NCI-H526 (cell line): ENCODE measurements around the gene ZSCAN10.

Experiments
- DNase-seq, 2 experiments: peaks; one replicate each; lab custom pipeline; 2025; lab: John Stamatoyannopoulos, UW

Gene ZSCAN10

DNA sequence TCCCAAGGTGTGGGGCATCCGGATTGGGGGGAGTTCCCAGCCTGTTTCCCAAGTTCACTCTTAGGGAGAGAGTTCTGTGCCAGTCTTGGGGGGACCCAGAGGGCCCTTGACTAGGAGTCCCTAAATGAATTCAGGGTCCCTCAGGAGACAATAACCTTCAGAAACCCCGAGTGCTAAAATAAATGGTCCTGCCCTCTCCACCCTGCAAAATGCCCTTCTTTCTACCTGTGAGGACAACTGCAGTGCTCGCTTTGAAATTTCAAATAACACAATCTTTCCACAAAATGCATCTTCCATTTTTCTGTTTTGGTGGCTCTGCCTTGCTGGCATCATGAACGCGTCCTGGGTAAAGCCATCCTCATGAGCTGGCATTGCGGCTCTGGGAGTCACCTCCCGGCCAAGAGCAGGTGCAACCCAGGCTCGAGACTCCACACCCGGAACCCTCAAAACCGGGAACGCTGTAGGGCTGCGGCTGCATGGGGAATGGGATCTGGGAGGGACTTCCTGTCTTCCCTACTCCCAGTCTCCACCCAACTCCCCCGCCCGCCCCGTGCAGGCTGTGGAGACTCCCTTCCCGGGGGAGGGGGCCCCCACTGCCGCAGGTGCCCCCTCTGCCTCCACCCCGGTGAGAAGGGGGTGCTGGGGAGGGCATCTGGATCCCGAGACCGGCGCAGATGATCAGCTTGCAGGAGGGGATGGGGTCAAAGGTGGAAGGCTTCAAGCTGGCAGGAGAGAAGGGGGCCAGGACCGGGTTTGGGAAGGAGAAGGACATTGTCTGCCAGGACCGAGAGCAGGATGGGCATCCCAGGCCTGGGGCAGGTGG is 13.2 kb upstream of the ZSCAN10 start, which contains the start of gene ZNF205:
Gene ZNF205, plus strand, starts transcription at position 529 of the 823 bp plus-strand sequence. CDS start 845 bp downstream, outside the sequence.
- peak; percentile 49 to 88 for DNase-seq

DNA sequence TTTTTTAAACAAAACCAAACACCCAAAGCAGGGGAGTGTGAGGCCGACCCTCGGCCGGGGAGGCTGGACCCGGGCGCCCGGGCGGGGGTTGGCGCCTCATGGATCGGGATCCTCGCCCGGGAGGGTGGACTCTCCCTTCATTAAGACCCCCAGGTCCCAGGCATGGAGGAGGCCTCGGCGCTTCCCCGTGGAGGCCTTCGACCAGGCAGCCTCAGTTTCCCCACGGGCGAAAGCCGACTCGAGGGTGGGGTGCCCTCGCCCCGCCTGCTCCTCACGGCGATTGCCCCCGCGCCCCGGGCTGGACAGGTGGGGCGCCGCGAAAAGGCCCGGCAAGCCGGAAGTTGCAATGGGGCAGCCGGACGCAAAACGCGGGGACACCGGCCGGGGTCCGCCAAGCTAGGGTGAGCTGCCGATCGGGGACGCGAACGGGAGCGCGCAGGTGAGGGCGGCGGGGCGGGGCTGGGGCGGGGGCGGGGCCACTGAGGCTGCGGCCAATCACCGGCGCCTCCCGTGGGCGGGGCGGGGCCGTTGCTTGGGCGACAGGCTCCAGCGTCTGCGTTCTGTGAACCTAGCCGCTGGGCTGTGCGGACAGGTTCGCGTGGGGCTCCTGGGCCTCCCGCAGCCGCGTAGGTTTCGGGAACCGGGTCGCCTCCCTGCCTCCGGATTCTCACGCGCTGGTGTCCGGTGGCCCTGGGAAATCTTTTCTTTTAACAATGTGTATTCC is 7.3 kb upstream of the ZSCAN10 start:
- DNase-seq: peak; percentile 53 to 92

DNA sequence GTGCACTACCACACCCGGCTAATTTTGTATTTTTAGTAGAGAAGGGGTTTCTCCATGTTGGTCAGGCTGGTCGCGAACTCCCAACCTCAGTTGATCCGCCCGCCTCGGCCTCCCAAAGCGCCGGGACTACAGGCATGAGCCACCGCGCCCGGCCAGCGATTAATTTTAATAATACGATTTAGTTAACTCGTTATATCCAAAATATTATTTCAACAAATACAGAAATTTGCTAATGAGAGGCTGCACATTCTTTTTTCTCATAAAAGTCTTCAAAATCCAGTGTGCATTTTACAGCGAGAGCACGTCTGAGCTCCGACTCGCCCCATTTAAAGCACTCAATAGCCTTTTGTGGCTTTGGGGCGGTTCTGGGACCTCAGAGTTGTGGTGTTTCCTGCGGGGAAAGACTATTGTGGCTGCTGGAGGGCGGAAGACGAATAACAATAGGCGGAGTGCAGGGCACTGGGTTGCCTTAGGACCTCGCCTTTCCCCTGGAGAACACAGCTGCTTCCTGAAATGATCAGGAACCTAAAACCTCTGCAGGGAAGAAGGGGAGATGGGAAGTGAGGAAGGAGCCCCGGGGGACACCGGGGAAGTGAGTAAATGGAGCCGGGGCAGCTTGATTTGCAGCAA is 2.9 kb upstream of the ZSCAN10 start:
- no peak for DNase-seq

DNA sequence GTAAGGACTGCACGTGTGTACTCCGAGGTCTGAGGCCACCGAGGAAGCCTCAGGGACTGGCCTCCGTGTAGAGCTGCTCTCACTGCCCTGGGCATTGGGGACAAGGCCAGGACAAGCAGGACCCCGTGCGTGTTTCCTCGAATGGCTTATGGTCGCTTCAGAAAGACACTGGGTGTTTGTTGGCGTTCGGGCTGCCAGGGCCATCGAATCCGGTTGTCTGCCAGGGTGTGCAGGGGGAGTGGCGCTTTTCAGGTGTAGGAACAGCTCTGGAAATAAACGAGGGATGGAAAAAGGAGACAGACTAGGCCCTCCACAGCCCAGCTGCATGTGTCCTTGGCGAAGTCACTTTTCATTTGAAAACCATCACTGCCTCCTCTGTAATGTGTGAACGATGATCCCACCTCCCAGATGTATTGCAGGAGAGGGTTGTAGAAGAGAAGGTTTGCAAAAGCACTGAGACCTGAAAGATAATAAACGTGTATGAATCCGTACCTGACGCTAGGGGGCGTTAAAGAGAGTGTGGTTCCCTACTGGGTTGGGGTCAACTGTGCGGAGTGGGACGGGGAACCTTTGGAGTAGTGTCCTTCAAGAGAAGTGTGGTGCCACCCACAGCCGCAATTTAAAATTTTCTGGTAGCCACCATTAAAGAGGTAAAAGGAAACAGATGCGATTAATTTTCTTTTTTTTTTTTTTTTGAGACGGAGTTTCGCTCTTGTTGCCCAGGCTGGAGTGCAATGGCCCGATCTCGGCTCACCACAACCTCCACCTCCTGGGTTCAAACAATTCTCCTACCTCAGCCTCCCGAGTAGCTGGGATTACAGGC is 2.1 kb upstream of the ZSCAN10 start:
- peak in 1 of 2 experiments; percentile 23 for DNase-seq

DNA sequence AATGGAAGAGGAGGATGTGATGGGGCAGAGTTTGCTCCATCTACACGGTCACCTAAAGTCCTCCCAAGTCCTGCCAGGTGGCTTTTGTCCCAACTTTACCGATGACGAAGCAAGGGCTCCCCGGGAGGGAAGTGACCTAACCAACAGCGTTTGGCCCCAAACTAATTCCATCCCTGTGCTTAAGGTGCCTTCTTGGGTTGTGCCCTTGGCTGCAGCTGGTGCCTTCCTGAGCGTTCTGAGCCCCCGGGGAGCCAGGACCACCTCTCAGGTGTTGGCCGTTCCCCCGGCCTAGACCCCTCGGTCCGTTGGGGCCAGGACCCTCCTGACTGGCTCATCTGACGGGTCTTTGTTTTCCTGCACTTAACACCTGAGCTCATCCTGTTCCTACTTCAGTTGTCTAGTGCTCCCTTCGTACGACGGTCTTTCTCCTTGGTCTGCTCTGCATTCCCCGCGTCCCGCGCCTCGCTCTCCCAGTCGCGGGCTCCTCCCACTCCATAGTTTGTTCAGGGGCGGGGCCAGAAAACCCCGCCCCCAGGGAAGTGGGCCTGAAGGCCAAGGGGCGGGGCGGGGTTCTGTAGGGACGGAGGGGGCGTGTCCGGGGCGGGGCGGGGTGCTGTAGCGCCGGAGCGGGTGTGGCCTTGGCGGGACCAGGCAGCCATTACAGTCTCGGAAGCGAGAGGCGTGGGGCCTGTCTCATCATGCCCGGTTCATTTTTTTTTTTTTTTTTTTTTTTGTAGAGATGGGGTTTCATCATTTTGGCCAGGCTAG is 822 bp upstream of the ZSCAN10 start:
- peak; percentile 52 to 94 for DNase-seq

DNA sequence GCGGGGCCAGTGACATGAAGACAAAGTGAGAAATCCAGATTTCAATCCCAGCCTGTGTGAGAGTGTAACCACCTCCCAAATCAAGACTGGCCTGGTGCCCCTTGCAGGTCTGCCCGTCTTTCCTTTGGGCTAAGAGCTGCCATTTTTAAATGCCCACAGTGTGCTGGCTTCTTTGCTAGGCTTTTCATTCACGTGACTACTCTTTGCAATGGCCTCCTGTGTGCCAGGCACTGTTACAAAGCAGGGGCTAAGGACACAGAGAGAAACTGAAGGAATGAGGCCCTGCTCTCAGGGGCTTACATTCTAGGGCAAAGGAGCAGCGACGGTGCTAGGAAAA is 269 bp upstream of the ZSCAN10 start:
- DNase-seq: no peak

DNA sequence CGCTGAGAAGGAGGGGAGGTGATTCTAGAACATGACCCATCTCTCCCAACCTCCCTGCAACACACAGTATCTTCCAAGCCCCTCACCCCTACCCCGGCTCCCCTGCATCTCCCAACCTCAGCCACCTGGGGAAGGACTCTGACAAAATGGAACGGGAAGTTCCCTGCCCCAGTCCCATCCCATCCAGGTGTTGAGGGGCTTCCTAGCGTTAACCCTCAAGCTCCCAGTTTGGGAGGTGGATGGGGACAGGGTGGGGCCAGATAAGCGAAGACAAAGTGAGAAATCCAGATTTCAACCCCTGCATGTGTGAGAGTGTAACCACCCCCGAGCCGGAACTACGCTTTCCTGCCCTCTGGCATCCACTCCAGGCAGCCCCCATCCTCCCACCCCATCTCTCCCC is 1.8 kb downstream of the ZSCAN10 start:
- no peak for DNase-seq

DNA sequence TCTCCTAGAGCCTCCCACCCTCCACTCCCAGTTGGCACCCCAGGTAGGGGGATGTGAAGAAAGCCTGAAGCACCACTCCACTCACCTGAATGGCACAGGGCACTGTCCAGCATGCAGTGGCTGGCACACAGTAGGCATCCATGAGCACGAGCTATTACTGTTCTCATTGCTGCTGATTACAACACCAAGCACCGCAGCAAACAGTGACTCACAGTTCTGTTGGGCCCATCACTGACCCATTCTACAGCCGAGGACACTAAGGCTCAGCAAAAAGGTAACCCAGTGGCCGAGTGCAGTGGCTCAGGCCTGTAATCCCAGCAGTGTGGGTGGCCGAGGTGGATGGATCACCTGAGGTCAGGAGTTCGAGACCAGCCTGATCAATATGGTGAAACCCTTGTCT is 2.7 kb downstream of the ZSCAN10 start:
- DNase-seq: no peak

DNA sequence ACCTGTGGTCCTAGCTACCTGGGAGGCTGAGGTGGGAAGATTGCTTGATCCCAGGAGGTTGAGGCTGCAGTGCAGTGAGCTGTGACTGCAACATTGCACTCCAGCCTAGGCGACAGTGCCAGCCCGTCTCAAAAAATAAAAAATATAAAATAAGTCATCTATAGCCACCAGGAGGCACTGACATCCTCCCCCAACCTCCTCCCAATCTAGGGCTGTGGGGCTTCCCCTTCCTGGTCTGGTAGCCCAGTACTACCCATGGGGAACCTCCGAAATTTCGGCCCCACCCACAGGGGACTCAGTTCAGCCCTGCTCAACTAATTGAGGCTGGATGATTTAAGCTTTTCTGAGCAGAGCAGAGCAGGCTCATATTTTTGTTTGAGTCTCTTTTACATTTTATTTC is 3.2 kb downstream of the ZSCAN10 start:
- DNase-seq: no peak

DNA sequence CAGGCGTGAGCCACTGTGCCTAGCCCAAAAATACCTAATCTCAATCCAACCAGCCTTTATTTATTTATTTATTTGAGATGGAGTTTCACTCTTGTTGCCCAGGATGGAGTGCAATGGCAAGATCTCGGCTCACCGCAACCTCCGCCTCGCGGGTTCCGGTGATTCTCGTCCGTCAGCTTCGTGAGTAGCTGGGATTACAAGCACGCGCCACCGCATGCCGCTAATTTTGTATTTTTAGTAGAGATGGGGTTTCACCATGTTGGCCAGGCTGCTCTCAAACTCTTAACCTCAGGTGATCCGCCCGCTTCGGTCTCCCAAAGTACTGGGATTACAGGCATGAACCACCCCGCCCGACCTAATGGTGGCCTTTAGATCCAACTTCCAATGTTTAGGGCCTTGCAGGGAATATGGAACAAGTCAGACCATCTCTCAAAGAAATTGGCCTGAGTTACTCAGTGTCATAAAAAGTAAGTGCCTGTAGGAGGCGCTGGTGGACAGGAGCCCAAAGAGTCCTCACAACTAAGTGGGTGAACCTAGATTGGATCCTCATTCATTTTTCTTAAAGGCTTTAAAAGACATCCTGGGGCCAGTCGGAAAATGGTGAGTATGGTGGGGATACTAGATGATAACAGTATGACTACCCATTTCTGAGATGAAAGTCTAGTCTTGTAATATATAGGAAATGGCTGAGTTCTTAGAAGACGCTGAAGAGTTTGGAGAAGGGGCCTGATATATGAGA is 4.6 kb downstream of the ZSCAN10 start:
- peak in 1 of 2 experiments; percentile 36 for DNase-seq

DNA sequence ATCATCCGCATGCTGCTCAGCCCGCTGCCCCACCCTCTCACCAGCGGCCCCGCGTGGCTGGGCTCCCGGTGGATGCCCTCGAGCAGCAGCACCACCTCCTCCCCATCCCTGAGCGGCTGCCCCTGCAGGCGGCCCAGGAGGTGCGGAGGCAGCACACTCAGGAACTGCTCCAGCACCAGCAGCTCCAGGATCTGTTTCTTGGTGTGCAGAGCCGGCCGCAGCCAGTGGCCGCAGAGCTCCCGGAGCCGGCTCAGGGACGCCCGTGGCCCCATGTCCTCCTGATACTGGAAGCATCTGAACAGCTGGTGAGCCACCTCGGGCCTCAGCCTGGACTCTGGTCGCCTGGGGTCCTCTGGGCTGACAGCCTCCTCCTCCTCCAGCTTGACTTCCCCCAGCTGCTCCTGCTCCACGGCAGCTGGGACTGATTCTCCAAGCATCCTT is 6.6 kb downstream of the ZSCAN10 start:
- DNase-seq: no peak

DNA sequence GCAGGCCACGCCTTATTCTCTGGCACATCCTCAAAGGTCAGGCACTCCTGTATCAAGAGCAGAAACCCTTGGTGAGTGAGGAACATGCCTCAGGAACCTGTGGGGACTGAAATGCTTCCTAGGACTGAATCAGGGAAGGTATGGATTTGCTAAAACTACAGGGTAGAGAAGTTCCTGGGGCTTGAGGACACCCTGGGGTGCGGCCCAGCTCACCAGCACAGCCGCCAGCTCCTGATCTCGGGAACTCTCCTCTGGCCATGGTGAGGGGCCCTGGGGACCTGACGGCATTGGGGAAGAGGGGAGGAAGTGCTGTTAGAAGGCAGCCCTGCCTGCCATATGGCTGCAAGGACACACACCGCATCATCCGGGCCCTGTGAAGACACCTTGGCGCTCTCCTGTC is 7.5 kb downstream of the ZSCAN10 start:
- DNase-seq: no peak

DNA sequence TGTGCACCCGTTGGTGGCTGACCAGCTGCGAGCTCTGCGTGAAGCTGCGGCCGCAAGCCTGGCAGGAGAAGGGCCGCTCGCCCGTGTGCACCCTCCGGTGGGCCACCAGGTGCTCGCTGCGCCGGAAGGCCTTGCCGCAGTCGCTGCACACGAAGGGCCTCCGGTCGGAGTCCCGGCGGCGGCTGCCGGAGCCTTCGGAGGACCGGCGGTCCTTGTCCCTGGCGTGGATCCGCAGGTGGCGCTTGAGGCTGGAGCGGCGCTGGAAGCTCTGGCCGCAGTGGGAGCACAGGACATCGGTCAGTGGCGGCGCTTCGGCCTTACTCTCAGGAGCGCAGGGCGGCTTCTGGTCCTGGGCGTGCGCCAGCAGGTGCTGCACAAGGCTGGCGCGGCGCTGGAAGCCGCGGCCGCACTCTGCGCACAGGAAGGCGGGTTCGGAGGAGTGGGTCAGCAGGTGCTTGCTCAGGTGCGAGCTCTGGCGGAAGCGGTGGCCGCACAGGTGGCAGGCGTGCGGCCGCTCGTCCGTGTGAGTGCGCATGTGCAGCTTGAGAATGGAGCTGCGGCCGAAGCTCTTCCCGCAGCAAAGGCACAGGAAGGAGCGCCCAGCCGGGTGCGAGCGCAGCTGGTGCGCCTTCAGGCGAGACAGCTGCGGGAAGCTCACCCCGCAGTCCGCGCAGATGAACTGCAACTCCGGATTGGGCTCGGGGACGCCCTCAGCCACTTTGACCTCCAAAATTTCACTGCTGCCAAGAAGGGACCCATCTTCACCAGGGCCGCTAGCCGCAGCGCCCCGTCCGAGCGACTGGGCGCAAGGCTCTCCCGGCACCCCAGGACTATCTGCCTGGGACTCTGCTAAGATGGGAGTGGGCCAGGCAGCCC is 9.1 kb downstream of the ZSCAN10 start:
- DNase-seq: peak in 1 of 2 experiments; percentile 63

DNA sequence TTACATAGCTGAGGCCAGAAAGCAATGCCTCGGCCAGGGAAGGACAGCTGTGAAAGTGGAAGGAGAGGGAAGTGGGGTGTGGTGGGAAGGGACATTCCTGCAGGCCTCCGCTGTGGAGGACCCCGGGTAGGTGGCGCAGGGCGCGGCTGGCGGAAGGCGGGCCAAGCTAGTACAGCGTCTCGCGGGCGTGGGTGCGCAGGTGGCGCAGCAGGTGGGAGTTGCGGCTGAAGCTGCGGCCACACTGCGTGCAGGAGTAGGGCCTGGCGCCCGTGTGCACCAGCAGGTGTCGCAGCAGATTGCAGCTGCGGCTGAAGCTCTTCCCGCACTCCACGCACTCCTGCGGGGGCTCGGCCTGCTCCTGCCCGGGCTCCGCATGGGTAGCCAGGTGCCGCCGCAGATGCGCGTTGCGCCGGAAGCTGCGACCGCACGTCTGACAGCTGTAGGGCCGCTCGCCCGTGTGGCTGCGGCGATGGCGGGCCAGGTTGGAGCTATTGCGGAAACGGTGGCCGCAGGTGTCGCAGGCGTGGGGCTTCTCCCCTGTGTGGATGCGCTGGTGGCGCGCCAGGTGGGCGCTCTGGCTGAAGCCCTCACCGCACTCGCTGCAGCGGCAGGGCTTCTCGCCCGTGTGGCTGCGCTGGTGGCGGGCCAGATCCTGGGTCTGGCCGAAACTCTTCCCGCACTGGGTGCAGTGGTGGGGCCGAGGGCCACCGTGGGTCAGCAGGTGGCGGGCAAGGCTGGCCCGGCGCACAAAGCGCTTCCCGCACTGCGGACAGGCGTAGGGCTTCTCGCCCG is 10.0 kb downstream of the ZSCAN10 start:
- DNase-seq: no peak

DNA sequence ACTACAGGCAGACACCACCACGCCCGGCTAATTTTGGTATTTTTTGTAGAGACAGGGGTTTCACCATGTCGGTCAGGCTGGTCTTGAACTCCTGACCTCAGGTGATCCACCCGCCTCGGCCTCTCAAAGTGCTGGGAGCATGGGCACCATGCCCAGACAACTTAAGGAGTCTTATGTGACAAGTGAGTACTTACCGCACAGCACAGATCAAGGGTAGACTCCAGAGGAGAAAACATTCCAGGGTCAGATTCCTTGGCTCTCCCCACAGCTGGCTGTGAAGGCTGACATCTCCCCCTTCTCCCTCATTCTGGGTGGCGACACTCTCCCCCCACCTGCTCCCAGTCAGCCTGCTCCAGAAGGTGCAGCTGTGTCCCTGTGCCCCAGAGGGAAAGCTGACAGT is 10.6 kb downstream of the ZSCAN10 start:
- no peak for DNase-seq

DNA sequence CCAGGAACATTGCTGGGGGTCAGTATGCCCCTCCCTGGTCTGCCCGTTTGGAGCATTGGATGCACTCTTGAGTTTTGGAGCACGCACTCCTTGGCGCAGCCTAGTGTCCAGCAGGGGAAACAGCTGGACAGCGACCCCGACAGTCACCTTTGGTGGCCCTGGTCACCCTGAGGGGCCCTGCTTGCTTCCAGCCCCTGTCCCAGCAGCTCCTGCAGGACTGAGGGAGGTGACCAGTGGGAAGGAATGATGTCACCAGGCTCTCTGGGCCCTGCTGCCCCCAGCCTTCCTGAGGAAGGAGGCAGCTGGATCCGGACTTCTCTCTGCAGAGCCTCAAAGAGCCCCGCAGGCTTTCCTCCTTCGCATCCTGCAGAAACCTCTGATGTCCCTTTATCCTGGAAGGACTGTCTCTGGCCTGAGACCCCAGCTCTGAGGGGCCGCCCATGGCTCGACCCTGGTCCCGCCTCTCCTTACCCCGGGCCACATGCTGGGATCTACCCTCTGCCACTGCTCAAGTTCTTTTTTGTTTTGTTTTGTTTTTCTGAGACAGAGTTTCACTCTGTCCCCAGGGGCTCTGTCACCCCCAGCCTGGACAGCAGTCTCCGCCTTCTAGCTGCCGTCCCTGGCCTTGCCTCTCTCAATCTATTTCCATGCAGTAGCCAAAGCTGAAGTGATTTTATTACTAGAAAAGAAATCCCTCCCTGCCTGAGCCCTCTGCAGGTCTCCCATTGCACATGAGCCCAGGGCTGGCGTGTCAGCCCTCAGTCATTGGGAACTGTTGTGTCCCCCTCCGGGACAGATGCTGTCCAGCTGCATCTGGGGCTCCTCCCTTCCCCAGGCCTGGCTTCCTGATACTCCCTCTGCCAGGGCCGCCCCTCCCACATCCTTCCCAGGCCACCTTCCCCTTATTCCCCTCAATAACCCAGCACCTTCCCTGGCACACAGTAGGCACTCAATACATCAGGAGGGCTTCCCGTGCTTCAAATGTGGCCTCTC is 11.6 kb downstream of the ZSCAN10 start:
- DNase-seq: no peak

DNA sequence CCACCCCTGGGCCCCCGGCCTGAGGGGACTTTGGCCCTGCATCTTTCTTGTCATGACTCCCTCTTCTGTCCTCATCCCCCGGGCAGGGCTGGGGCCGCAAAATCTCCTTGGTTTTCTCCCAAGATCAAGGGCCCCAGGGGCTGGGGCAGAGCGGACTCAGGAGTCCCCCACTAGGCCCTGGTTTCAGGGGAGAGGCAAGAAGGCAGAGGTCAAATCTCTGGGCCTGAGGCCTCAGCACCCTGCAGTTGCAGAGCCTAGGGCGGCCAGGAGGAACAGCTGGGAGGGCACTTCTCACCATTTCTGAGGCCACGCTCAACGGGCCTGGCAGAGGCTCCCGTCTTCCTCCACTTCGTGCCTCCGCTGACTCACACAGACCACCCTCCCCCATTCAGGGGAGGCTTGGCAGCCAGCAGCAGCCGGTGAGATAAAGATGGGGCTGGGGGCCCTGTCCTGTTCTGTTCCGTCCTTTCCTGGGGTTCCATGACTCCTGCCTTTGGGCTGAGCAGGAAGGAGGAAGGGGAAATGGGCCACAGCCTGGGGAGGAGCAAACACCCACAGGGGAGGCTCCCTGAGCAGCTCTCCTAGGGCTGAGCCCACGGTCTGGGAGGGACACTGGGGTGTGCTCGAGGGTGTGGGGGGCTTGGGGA is 12.4 kb downstream of the ZSCAN10 start:
- no peak for DNase-seq
